ENCODE data around the gene NHLRC4. TPM values are rescaled to one million over a fixed set of nuclear protein-coding genes. Genes with fewer than 3 reads are reported as not detected.

NHLRC4 gene
- total and polyA plus RNA-seq, 9 of the 15 experiments (the other 6 are each of a cell fraction or from before 2014, with no cell fraction given): 0.24 to 3.7 (median 1.3) TPM; not detected in 2

- no peak for TF ChIP-seq ZNF740 (CRISPR knock-in tag; IDR thresholded peaks at IDR 0.05)
- TF ChIP-seq ZNF740 (tag; IDR thresholded peaks at IDR 0.05): no peak
- no peak for TF ChIP-seq ZNF384 (IDR thresholded peaks at IDR 0.05; ENCODE audit: low read depth, low read length)
- TF ChIP-seq EZH2 (IDR thresholded peaks at IDR 0.05; ENCODE audit: borderline replicate concordance, low read depth, low read length): no peak
- TF ChIP-seq ZC3H8 (IDR thresholded peaks at IDR 0.05): no peak
- TF ChIP-seq HDAC1 (IDR thresholded peaks at IDR 0.05): 0 out of 4 replicates have a peak, but pooled peaks of 1 of the 2 experiments have one; percentile 40
- TF ChIP-seq CHD7 (IDR thresholded peaks at IDR 0.05; ENCODE audit: low read depth, low read length): no peak
- no peak for TF ChIP-seq ELK3 (CRISPR knock-in tag; IDR thresholded peaks at IDR 0.05)
- TF ChIP-seq ZNF316 (IDR thresholded peaks at IDR 0.05): no peak
- peak; percentile 28 for TF ChIP-seq NEUROD1 (IDR thresholded peaks at IDR 0.05; ENCODE audit: borderline replicate concordance, low read depth, low read length, partially characterized antibody)
Observed at GRCh38 chr16:528111-529011, 38.4 kb upstream of the NHLRC4 start (continued).
